ENCODE results near the gene SLC18A3. TPM values are rescaled to one million over a fixed set of nuclear protein-coding genes. Genes with fewer than 3 reads are reported as not detected.

The SLC18A3 gene
- total RNA-seq (2021; ENCODE audit: unreplicated experiment) (not detected), Bru-seq, nascent RNA (not detected), BruChase-seq, experiment 1, labeled RNA remaining after a 2-hour chase (not detected), BruChase-seq, experiment 2, labeled RNA remaining after a 6-hour chase (not detected)
- not detected for polyA plus RNA-seq (2012; ENCODE audit: insufficient read length)
- long read RNA-seq, result 0 reads

DNA sequence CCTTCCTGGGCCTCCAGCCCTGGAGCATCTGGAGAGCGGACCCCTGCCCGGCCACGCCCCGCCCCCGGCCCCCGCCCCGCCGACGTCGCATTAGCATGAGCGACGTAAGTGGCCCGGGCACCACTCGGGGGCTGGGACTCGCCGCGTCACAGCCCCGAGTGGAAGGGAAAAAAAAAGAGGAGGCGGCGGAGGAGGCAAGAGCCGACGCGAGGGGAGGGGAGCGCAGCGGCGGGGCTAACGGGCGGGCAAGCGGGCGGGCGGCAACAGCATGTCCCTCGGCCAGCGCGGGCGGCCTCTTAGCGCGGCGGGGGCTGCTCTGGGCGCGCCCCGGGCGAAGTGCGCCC lies at the start of gene SLC18A3:
TSS of gene SLC18A3 (plus strand) at position 197 of the 344 bp plus-strand sequence. CDS start 431 bp downstream, outside the sequence.
- ChIA-PET CTCF (no interaction called here), POLR2A (no interaction called here)
- BruUV-seq (replicated peaks), result no TSS peak
- Histone ChIP-seq H3K4me3 (ENCODE audit: low read depth in 2 of 2, low read length in 2 of 2) (peak within 1 kb of the TSS in 1 of 2 experiments; percentile 5; a peak in 1 of 4 replicates), H3K27me3 (ENCODE audit: control insufficient read depth, insufficient read depth, low read length) (peaks cover 33% of the 10 kb centered on the region), H3K36me3 (ENCODE audit: control insufficient read depth, insufficient read depth, low read length) (no peaks in the 10 kb centered on the region), H3K4me1 (ENCODE audit: control insufficient read depth, insufficient read depth, low read length) (no peaks in the 10 kb centered on the region), H3K27ac (ENCODE audit: low read length) (no peak within 1 kb of the TSS), H3K9me3 (ENCODE audit: control insufficient read depth, insufficient read depth, low read depth, low read length) (no peaks in the 10 kb centered on the region)
- ATAC-seq (no peak), DNase-seq (ENCODE audit: low read depth, low spot score) (no peak)
- TF ChIP-seq, protein P1, sequence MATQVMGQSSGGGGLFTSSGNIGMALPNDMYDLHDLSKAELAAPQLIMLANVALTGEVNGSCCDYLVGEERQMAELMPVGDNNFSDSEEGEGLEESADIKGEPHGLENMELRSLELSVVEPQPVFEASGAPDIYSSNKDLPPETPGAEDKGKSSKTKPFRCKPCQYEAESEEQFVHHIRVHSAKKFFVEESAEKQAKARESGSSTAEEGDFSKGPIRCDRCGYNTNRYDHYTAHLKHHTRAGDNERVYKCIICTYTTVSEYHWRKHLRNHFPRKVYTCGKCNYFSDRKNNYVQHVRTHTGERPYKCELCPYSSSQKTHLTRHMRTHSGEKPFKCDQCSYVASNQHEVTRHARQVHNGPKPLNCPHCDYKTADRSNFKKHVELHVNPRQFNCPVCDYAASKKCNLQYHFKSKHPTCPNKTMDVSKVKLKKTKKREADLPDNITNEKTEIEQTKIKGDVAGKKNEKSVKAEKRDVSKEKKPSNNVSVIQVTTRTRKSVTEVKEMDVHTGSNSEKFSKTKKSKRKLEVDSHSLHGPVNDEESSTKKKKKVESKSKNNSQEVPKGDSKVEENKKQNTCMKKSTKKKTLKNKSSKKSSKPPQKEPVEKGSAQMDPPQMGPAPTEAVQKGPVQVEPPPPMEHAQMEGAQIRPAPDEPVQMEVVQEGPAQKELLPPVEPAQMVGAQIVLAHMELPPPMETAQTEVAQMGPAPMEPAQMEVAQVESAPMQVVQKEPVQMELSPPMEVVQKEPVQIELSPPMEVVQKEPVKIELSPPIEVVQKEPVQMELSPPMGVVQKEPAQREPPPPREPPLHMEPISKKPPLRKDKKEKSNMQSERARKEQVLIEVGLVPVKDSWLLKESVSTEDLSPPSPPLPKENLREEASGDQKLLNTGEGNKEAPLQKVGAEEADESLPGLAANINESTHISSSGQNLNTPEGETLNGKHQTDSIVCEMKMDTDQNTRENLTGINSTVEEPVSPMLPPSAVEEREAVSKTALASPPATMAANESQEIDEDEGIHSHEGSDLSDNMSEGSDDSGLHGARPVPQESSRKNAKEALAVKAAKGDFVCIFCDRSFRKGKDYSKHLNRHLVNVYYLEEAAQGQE (IDR thresholded peaks at IDR 0.05; ENCODE audit: insufficient read depth in 1 of 2, low read depth in 2 of 2, low read length in 1 of 2), result no peak
- no peak for TF ChIP-seq CTCF (IDR thresholded peaks at IDR 0.05)
- in situ Hi-C loops (cut with HindIII; ENCODE audit: low pct_unique_long_range_greater_than_20kb, low sequenced_read_pairs) (no loop called here), intact Hi-C loops (cut with micrococcal nuclease; ENCODE audit: unreplicated experiment) (no loop called here)

- H3K27me3 ChIP-seq (ENCODE audit: control insufficient read depth, insufficient read depth, low read length), result peaks cover 20% of the 10 kb centered on the region
- no peaks in the 10 kb centered on the region for H3K4me1 ChIP-seq (ENCODE audit: control insufficient read depth, insufficient read depth, low read length)
- H3K36me3 ChIP-seq (ENCODE audit: control insufficient read depth, insufficient read depth, low read length), result no peaks in the 10 kb centered on the region
- no peak overlapping the region for H3K27ac ChIP-seq (ENCODE audit: low read length)
- H3K4me3 ChIP-seq (ENCODE audit: low read depth in 2 of 2, low read length in 2 of 2), result no peak overlapping the region
- TF ChIP-seq SIN3A (IDR thresholded peaks at IDR 0.05; ENCODE audit: borderline replicate concordance, insufficient read depth, low read depth, low read length), result no peak
- TF ChIP-seq, protein P1 (IDR thresholded peaks at IDR 0.05; ENCODE audit: insufficient read depth in 1 of 2, low read depth in 2 of 2, low read length in 1 of 2), result no peak
- no peak for TF ChIP-seq TCF7L2 (IDR thresholded peaks at IDR 0.05; ENCODE audit: low read depth, low read length)
- TF ChIP-seq CTCF (IDR thresholded peaks at IDR 0.05), result no peak
- no peak for TF ChIP-seq POLR2AphosphoS5 (IDR thresholded peaks at IDR 0.05; ENCODE audit: low read depth, low read length)
- in situ Hi-C loops (cut with HindIII; ENCODE audit: low pct_unique_long_range_greater_than_20kb, low sequenced_read_pairs), result no loop called here
- ATAC-seq (no peak), DNase-seq (ENCODE audit: low read depth, low spot score) (no peak)
- peaks cover 5% of the 10 kb centered on the region; the same call in 1 of the 2 replicates for H3K9me3 ChIP-seq (ENCODE audit: control insufficient read depth, insufficient read depth, low read depth, low read length)
- intact Hi-C loops (cut with micrococcal nuclease; ENCODE audit: unreplicated experiment), result no loop called here
- BruUV-seq (replicated peaks), result no TSS peak
- CTCF ChIA-PET, result no interaction called here
- POLR2A ChIA-PET, result no interaction called here
Observed at GRCh38 chr10:49560526-49560925, 49.6 kb upstream of the SLC18A3 start.
